ENCODE results near the gene TMCO4. TPM values are rescaled to one million over a fixed set of nuclear protein-coding genes. Genes with fewer than 3 reads are reported as not detected.
"Not testable (repeated sequence)": the region's sequence is repeated elsewhere in the genome, so short reads cannot be mapped to it uniquely, and the experiment has no call there.

TMCO4 gene
- total and polyA plus RNA-seq, 5 donors from 2014 or later = 10.9 to 18.7 (median 14.1) TPM

GRCh38 chr1:19637606-19638005, 162.1 kb downstream of the TMCO4 start:
- H3K27me3 ChIP-seq (ENCODE audit: control insufficient read depth, insufficient read depth, low read length) = peaks cover 6% of the 10 kb centered on the region
- H3K4me3 ChIP-seq (ENCODE audit: low read depth, low read length) = no peak overlapping the region
- peaks cover 0 to 4% (median 0%) of the 10 kb centered on the region in 4 donors for H3K4me1 Mint-ChIP-seq
- H3K36me3 Mint-ChIP-seq = peaks cover 6% of the 10 kb centered on the region
- H3K27ac Mint-ChIP-seq = no peak overlapping the region
- no peaks in the 10 kb centered on the region for H3K4me1 ChIP-seq (ENCODE audit: control insufficient read depth, insufficient read depth, low read length, poor library complexity, severe bottlenecking)
- no peak overlapping the region for H3K4me3 Mint-ChIP-seq
- no peaks in the 10 kb centered on the region for H3K36me3 ChIP-seq (ENCODE audit: control insufficient read depth, insufficient read depth, low read length)
- ATAC-seq (ENCODE audit: low read depth in 2 of 2) (no peak), DNase-seq (no peak)
- H3K9me3 Mint-ChIP-seq = no peaks in the 10 kb centered on the region
- H3K27ac ChIP-seq (ENCODE audit: insufficient read depth, low read length, poor library complexity, severe bottlenecking) = no peak overlapping the region
- no peaks in the 10 kb centered on the region for H3K9me3 ChIP-seq (ENCODE audit: control insufficient read depth in 2 of 2, low read length in 2 of 2)
- peaks cover 22% of the 10 kb centered on the region for H3K27me3 Mint-ChIP-seq

- ATAC-seq (ENCODE audit: low read depth in 2 of 2) = not testable (repeated sequence)
Observed at GRCh38 chr1:19636749-19637148, 163.0 kb downstream of the TMCO4 start.

GRCh38 chr1:19636065-19636464, 163.7 kb downstream of the TMCO4 start:
- Mint-ChIP-seq H3K27ac (no peak overlapping the region), H3K36me3 (peaks cover 6% of the 10 kb centered on the region), H3K4me1 (peaks cover 0 to 4% (median 0%) of the 10 kb centered on the region in 4 donors), H3K27me3 (peaks cover 10% of the 10 kb centered on the region), H3K9me3 (no peaks in the 10 kb centered on the region), H3K4me3 (no peak overlapping the region)
- no peaks in the 10 kb centered on the region for H3K27me3 ChIP-seq (ENCODE audit: control insufficient read depth, insufficient read depth, low read length)
- DNase-seq = no peak
- H3K36me3 ChIP-seq (ENCODE audit: control insufficient read depth, insufficient read depth, low read length) = no peaks in the 10 kb centered on the region
- H3K4me1 ChIP-seq (ENCODE audit: control insufficient read depth, insufficient read depth, low read length, poor library complexity, severe bottlenecking) = no peaks in the 10 kb centered on the region
- H3K9me3 ChIP-seq (ENCODE audit: control insufficient read depth in 2 of 2, low read length in 2 of 2) = no peaks in the 10 kb centered on the region
- no peak overlapping the region for H3K4me3 ChIP-seq (ENCODE audit: low read depth, low read length)
- no peak overlapping the region for H3K27ac ChIP-seq (ENCODE audit: insufficient read depth, low read length, poor library complexity, severe bottlenecking)
- no peak for ATAC-seq (ENCODE audit: low read depth in 2 of 2)

More at GRCh38 chr1:19636749-19637148, 163.0 kb downstream of the TMCO4 start:
- H3K27ac Mint-ChIP-seq; H3K4me3 Mint-ChIP-seq; H3K36me3 ChIP-seq (ENCODE audit: control insufficient read depth, insufficient read depth, low read length); H3K4me1 Mint-ChIP-seq; H3K4me1 ChIP-seq (ENCODE audit: control insufficient read depth, insufficient read depth, low read length, poor library complexity, severe bottlenecking); H3K27me3 ChIP-seq (ENCODE audit: control insufficient read depth, insufficient read depth, low read length); H3K4me3 ChIP-seq (ENCODE audit: low read depth, low read length); DNase-seq; H3K27ac ChIP-seq (ENCODE audit: insufficient read depth, low read length, poor library complexity, severe bottlenecking); H3K36me3 Mint-ChIP-seq; H3K9me3 Mint-ChIP-seq; H3K9me3 ChIP-seq (ENCODE audit: control insufficient read depth in 2 of 2, low read length in 2 of 2): not testable (repeated sequence)
- peaks cover 16% of the 10 kb centered on the region for H3K27me3 Mint-ChIP-seq

- Mint-ChIP-seq H3K27ac (no peak overlapping the region), H3K4me3 (no peak overlapping the region), H3K27me3 (peaks cover 10% of the 10 kb centered on the region), H3K9me3 (no peaks in the 10 kb centered on the region), H3K36me3 (peaks cover 6% of the 10 kb centered on the region), H3K4me1 (peaks cover 0 to 4% (median under 1%) of the 10 kb centered on the region in 4 donors)
- ATAC-seq (ENCODE audit: low read depth in 2 of 2) (no peak), DNase-seq (no peak)
- no peaks in the 10 kb centered on the region for H3K36me3 ChIP-seq (ENCODE audit: control insufficient read depth, insufficient read depth, low read length)
- H3K27ac ChIP-seq (ENCODE audit: insufficient read depth, low read length, poor library complexity, severe bottlenecking) = no peak overlapping the region
- H3K4me1 ChIP-seq (ENCODE audit: control insufficient read depth, insufficient read depth, low read length, poor library complexity, severe bottlenecking) = no peaks in the 10 kb centered on the region
- H3K27me3 ChIP-seq (ENCODE audit: control insufficient read depth, insufficient read depth, low read length) = no peaks in the 10 kb centered on the region
- no peak overlapping the region for H3K4me3 ChIP-seq (ENCODE audit: low read depth, low read length)
- H3K9me3 ChIP-seq (ENCODE audit: control insufficient read depth in 2 of 2, low read length in 2 of 2) = no peaks in the 10 kb centered on the region
Observed at GRCh38 chr1:19635646-19636045, 164.1 kb downstream of the TMCO4 start.

GRCh38 chr1:19635064-19635463, 164.7 kb downstream of the TMCO4 start:
- not testable (repeated sequence) for ATAC-seq (ENCODE audit: low read depth in 2 of 2); DNase-seq; H3K27ac ChIP-seq (ENCODE audit: insufficient read depth, low read length, poor library complexity, severe bottlenecking); H3K27ac Mint-ChIP-seq; H3K27me3 ChIP-seq (ENCODE audit: control insufficient read depth, insufficient read depth, low read length); H3K4me3 ChIP-seq (ENCODE audit: low read depth, low read length); H3K36me3 Mint-ChIP-seq; H3K4me3 Mint-ChIP-seq; H3K36me3 ChIP-seq (ENCODE audit: control insufficient read depth, insufficient read depth, low read length); H3K27me3 Mint-ChIP-seq; H3K9me3 Mint-ChIP-seq; H3K4me1 Mint-ChIP-seq; H3K9me3 ChIP-seq (ENCODE audit: control insufficient read depth in 2 of 2, low read length in 2 of 2); H3K4me1 ChIP-seq (ENCODE audit: control insufficient read depth, insufficient read depth, low read length, poor library complexity, severe bottlenecking)

GRCh38 chr1:19633106-19633505, 166.6 kb downstream of the TMCO4 start:
- H3K27me3 Mint-ChIP-seq = no peaks in the 10 kb centered on the region
- H3K9me3 Mint-ChIP-seq = no peaks in the 10 kb centered on the region
- no peak for ATAC-seq (ENCODE audit: low read depth in 2 of 2)
- H3K4me3 Mint-ChIP-seq = no peak overlapping the region
- Histone ChIP-seq H3K4me3 (ENCODE audit: low read depth, low read length) (no peak overlapping the region), H3K27ac (ENCODE audit: insufficient read depth, low read length, poor library complexity, severe bottlenecking) (no peak overlapping the region), H3K4me1 (ENCODE audit: control insufficient read depth, insufficient read depth, low read length, poor library complexity, severe bottlenecking) (no peaks in the 10 kb centered on the region), H3K9me3 (ENCODE audit: control insufficient read depth in 2 of 2, low read length in 2 of 2) (no peaks in the 10 kb centered on the region), H3K27me3 (ENCODE audit: control insufficient read depth, insufficient read depth, low read length) (no peaks in the 10 kb centered on the region), H3K36me3 (ENCODE audit: control insufficient read depth, insufficient read depth, low read length) (peaks cover 9% of the 10 kb centered on the region)
- no peak for DNase-seq
- no peak overlapping the region for H3K27ac Mint-ChIP-seq
- peaks cover 6% of the 10 kb centered on the region for H3K36me3 Mint-ChIP-seq
- H3K4me1 Mint-ChIP-seq = peaks cover 0 to 4% (median under 1%) of the 10 kb centered on the region in 4 donors

Other genes starting within 250 kb of the TMCO4 start
- gene NBL1, start 155.6 kb downstream of the TMCO4 start, total RNA-seq = 3.3 TPM
- 1 to 10 TPM in 3 of 4 donors, under 1 TPM in 1; 0.39 to 1.4 (median 1.2) TPM for gene NBL1, start 155.6 kb downstream of the TMCO4 start, polyA plus RNA-seq
- not detected for gene HTR6, start 135.0 kb downstream of the TMCO4 start, total RNA-seq
- under 1 TPM in 3 of 4 donors, not detected in 1; 0.15 to 0.31 (median 0.19) TPM for gene HTR6, start 135.0 kb downstream of the TMCO4 start, polyA plus RNA-seq
- gene RNF186, start 15.4 kb upstream of the TMCO4 start, total RNA-seq = not detected
- not detected for gene RNF186, start 15.4 kb upstream of the TMCO4 start, polyA plus RNA-seq
- gene OTUD3, start 82.5 kb upstream of the TMCO4 start, total RNA-seq = 20.9 TPM
- 1 to 10 TPM in 2 of 4 donors, under 1 TPM in 2; 0.72 to 1.2 (median 0.99) TPM for gene OTUD3, start 82.5 kb upstream of the TMCO4 start, polyA plus RNA-seq
- gene PLA2G2E, start 123.7 kb upstream of the TMCO4 start, total RNA-seq = not detected
- gene PLA2G2E, start 123.7 kb upstream of the TMCO4 start, polyA plus RNA-seq = not detected
- gene PLA2G2A, start 179.7 kb upstream of the TMCO4 start, total RNA-seq = not detected
- not detected for gene PLA2G2A, start 179.7 kb upstream of the TMCO4 start, polyA plus RNA-seq

All from CD4-positive, CD25-positive, alpha-beta regulatory T cell (primary cell).